ENCODE results near the gene HSPB6. TPM values are rescaled to one million over a fixed set of nuclear protein-coding genes. Genes with fewer than 3 reads are reported as not detected.
"Not testable (repeated sequence)": the region's sequence is repeated elsewhere in the genome, so short reads cannot be mapped to it uniquely, and the experiment has no call there.

HSPB6 gene
- total and polyA plus RNA-seq, 2 donors, result 0.28 to 18.9 TPM

DNA sequence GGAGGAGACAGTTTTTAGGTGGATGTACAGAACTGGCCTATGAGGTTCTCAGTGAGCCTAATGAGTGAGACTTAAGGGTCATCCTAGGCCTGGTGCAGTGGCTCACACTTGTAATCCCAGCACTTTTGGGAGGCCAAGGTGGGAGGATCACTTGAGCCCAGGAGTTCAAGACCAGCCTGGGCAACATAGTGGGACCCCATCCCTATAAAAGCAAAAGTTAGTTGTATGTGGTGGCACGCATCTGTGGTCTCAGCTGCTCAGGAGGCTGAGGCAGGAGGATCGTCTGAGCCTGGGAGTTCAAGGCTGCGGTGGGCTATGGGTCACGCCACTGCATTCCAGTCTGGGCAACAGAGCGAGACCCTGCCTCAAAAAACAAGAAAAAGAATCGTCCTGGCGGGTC, 32.7 kb downstream of the HSPB6 start:
- not testable (repeated sequence) for H3K4me3 ChIP-seq (ENCODE audit: low read length in 2 of 2); H3K27ac ChIP-seq (ENCODE audit: low read depth in 1 of 2, low read length in 1 of 2); H3K27me3 ChIP-seq (ENCODE audit: control insufficient read depth in 2 of 2, insufficient read depth in 1 of 2, low read length in 1 of 2); DNase-seq (ENCODE audit: low read depth in 6 of 9, low spot score in 9 of 9); H3K9me3 ChIP-seq (ENCODE audit: control insufficient read depth in 2 of 2, insufficient read depth in 1 of 2, low read length in 1 of 2); H3K4me1 ChIP-seq (ENCODE audit: control insufficient read depth in 2 of 2, insufficient read depth in 2 of 2, low read length in 2 of 2)
- WGBS, result 99% methylated on average over 7 of the region's 7 CpGs
- H3K36me3 ChIP-seq (ENCODE audit: control insufficient read depth in 2 of 2, insufficient read depth in 2 of 2, low read length in 1 of 2), result peaks cover 86 to 98% of the 10 kb centered on the region in 2 donors

DNA sequence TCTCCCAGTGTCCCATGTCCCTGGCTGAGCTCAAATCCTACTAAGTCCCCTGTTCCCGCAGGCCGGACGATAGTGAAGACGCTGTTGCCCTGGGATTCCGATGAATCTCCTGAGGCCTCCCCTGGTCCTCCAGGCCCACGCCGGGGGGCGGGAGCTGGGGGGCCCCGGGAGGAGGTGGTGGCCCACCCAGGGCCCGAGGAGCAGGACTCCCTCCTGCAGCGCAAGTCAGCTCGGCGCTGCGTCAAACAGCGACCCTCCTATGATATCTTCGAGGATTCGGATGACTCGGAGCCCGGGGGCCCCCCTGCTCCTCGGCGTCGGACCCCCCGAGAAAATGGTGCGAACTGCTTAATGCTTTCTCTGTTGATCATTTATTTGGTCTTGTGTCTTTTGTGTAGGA, 33.2 kb downstream of the HSPB6 start:
- H3K4me1 ChIP-seq (ENCODE audit: control insufficient read depth in 2 of 2, insufficient read depth in 2 of 2, low read length in 2 of 2), result peaks cover 9 to 11% of the 10 kb centered on the region in 2 donors
- peaks cover 81 to 94% of the 10 kb centered on the region in 2 donors for H3K36me3 ChIP-seq (ENCODE audit: control insufficient read depth in 2 of 2, insufficient read depth in 2 of 2, low read length in 1 of 2)
- WGBS, result over 99% methylated on average over 24 of the region's 24 CpGs
- H3K27ac ChIP-seq (ENCODE audit: low read depth in 1 of 2, low read length in 1 of 2), result no peak overlapping the region
- DNase-seq (ENCODE audit: low read depth in 6 of 9, low spot score in 9 of 9), result no peak
- H3K27me3 ChIP-seq (ENCODE audit: control insufficient read depth in 2 of 2, insufficient read depth in 1 of 2, low read length in 1 of 2), result no peaks in the 10 kb centered on the region
- no peak overlapping the region for H3K4me3 ChIP-seq (ENCODE audit: low read length in 2 of 2)
- H3K9me3 ChIP-seq (ENCODE audit: control insufficient read depth in 2 of 2, insufficient read depth in 1 of 2, low read length in 1 of 2), result peaks cover 0 to 1% of the 10 kb centered on the region in 2 donors

DNA sequence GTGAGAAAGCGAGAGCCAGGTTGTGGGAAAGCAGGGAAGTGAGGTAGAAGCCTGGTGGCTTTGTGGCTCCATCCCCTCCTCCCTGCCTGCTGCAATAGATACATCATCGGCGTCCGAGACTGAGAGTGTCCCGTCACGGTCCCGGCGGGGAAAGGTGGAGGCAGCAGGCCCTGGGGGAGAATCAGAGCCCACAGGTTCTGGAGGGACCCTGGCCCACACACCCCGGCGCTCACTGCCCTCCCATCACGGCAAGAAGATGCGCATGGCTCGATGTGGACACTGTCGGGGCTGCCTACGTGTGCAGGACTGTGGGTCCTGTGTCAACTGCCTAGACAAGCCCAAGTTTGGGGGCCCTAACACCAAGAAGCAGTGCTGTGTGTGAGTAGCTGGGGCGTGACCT, 33.9 kb downstream of the HSPB6 start:
- Histone ChIP-seq H3K27ac (ENCODE audit: low read depth in 1 of 2, low read length in 1 of 2) (no peak overlapping the region), H3K36me3 (ENCODE audit: control insufficient read depth in 2 of 2, insufficient read depth in 2 of 2, low read length in 1 of 2) (peaks cover 75 to 86% of the 10 kb centered on the region in 2 donors), H3K4me1 (ENCODE audit: control insufficient read depth in 2 of 2, insufficient read depth in 2 of 2, low read length in 2 of 2) (peaks cover 10 to 12% of the 10 kb centered on the region in 2 donors), H3K4me3 (ENCODE audit: low read length in 2 of 2) (no peak overlapping the region), H3K27me3 (ENCODE audit: control insufficient read depth in 2 of 2, insufficient read depth in 1 of 2, low read length in 1 of 2) (no peaks in the 10 kb centered on the region), H3K9me3 (ENCODE audit: control insufficient read depth in 2 of 2, insufficient read depth in 1 of 2, low read length in 1 of 2) (peaks cover 0 to 1% of the 10 kb centered on the region in 2 donors)
- WGBS, result 96% methylated on average over 16 of the region's 16 CpGs
- DNase-seq (ENCODE audit: low read depth in 6 of 9, low spot score in 9 of 9), result no peak

DNA sequence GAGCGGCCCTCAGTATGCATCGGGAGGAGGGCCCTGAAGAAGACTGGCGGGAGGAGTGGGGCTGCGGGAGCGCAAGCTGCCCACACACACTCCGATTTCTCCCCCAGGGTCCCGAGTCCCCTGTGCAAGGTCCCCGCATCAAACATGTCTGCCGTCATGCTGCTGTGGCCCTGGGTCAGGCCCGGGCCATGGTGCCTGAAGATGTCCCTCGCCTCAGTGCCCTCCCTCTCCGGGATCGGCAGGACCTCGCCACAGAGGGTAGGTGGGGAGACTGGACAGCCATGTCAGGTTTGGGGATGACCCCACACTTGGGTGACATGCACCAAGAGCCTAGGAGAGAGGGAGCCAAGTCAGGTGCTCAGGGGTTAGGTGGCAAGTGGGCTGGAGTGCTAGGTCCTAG, 34.4 kb downstream of the HSPB6 start:
- Histone ChIP-seq H3K36me3 (ENCODE audit: control insufficient read depth in 2 of 2, insufficient read depth in 2 of 2, low read length in 1 of 2) (peaks cover 71 to 82% of the 10 kb centered on the region in 2 donors), H3K4me1 (ENCODE audit: control insufficient read depth in 2 of 2, insufficient read depth in 2 of 2, low read length in 2 of 2) (peaks cover 10 to 12% of the 10 kb centered on the region in 2 donors), H3K27me3 (ENCODE audit: control insufficient read depth in 2 of 2, insufficient read depth in 1 of 2, low read length in 1 of 2) (no peaks in the 10 kb centered on the region), H3K27ac (ENCODE audit: low read depth in 1 of 2, low read length in 1 of 2) (no peak overlapping the region), H3K9me3 (ENCODE audit: control insufficient read depth in 2 of 2, insufficient read depth in 1 of 2, low read length in 1 of 2) (peaks cover 0 to 1% of the 10 kb centered on the region in 2 donors), H3K4me3 (ENCODE audit: low read length in 2 of 2) (no peak overlapping the region)
- no peak for DNase-seq (ENCODE audit: low read depth in 6 of 9, low spot score in 9 of 9)
- WGBS, result 98% methylated on average over 14 of the region's 14 CpGs

DNA sequence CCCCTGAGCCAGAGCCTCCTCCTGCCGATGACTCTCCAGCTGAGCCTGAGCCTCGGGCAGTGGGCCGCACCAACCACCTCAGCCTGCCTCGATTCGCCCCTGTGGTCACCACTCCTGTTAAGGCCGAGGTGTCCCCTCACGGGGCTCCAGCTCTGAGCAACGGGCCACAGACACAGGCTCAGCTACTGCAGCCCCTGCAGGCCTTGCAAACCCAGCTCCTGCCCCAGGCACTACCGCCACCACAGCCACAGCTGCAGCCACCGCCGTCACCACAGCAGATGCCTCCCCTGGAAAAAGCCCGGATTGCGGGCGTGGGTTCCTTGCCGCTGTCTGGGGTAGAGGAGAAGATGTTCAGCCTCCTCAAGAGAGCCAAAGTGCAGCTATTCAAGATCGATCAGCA, 35.5 kb downstream of the HSPB6 start:
- 99% methylated on average over 16 of the region's 16 CpGs for WGBS
- DNase-seq (ENCODE audit: low read depth in 6 of 9, low spot score in 9 of 9), result no peak
- no peak overlapping the region for H3K27ac ChIP-seq (ENCODE audit: low read depth in 1 of 2, low read length in 1 of 2)
- no peak overlapping the region for H3K4me3 ChIP-seq (ENCODE audit: low read length in 2 of 2)
- H3K27me3 ChIP-seq (ENCODE audit: control insufficient read depth in 2 of 2, insufficient read depth in 1 of 2, low read length in 1 of 2), result peaks cover under 1 to 8% of the 10 kb centered on the region in 2 donors
- peaks cover 0 to 1% of the 10 kb centered on the region in 2 donors for H3K9me3 ChIP-seq (ENCODE audit: control insufficient read depth in 2 of 2, insufficient read depth in 1 of 2, low read length in 1 of 2)
- peaks cover 61 to 71% of the 10 kb centered on the region in 2 donors for H3K36me3 ChIP-seq (ENCODE audit: control insufficient read depth in 2 of 2, insufficient read depth in 2 of 2, low read length in 1 of 2)
- peaks cover 12 to 20% of the 10 kb centered on the region in 2 donors for H3K4me1 ChIP-seq (ENCODE audit: control insufficient read depth in 2 of 2, insufficient read depth in 2 of 2, low read length in 2 of 2)

DNA sequence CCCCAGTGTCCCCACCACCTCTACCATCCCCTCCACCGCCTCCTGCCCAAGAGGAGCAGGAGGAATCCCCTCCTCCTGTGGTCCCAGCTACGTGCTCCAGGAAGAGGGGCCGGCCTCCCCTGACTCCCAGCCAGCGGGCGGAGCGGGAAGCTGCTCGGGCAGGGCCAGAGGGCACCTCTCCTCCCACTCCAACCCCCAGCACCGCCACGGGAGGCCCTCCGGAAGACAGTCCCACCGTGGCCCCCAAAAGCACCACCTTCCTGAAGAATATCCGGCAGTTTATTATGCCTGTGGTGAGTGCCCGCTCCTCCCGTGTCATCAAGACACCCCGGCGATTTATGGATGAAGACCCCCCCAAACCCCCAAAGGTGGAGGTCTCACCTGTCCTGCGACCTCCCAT, 36.2 kb downstream of the HSPB6 start:
- H3K9me3 ChIP-seq (ENCODE audit: control insufficient read depth in 2 of 2, insufficient read depth in 1 of 2, low read length in 1 of 2), result peaks cover 0 to 1% of the 10 kb centered on the region in 2 donors
- H3K27me3 ChIP-seq (ENCODE audit: control insufficient read depth in 2 of 2, insufficient read depth in 1 of 2, low read length in 1 of 2), result peaks cover 6 to 16% of the 10 kb centered on the region in 2 donors
- no peak for DNase-seq (ENCODE audit: low read depth in 6 of 9, low spot score in 9 of 9)
- no peak overlapping the region for H3K4me3 ChIP-seq (ENCODE audit: low read length in 2 of 2)
- H3K4me1 ChIP-seq (ENCODE audit: control insufficient read depth in 2 of 2, insufficient read depth in 2 of 2, low read length in 2 of 2), result peaks cover 19 to 27% of the 10 kb centered on the region in 2 donors
- 96% methylated on average over 17 of the region's 17 CpGs for WGBS
- H3K36me3 ChIP-seq (ENCODE audit: control insufficient read depth in 2 of 2, insufficient read depth in 2 of 2, low read length in 1 of 2), result peaks cover 54 to 63% of the 10 kb centered on the region in 2 donors
- H3K27ac ChIP-seq (ENCODE audit: low read depth in 1 of 2, low read length in 1 of 2), result no peak overlapping the region

DNA sequence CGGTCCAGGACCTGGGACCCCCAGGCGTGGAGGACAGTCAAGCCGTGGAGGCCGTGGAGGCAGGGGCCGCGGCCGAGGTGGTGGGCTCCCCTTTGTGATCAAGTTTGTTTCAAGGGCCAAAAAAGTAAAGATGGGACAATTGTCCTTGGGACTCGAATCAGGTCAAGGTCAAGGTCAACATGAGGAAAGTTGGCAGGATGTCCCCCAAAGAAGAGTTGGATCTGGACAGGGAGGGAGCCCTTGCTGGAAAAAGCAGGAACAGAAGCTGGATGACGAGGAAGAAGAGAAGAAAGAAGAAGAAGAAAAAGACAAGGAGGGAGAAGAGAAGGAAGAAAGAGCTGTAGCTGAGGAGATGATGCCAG, 36.7 kb downstream of the HSPB6 start:
- Histone ChIP-seq H3K4me3 (ENCODE audit: low read length in 2 of 2) (no peak overlapping the region), H3K27me3 (ENCODE audit: control insufficient read depth in 2 of 2, insufficient read depth in 1 of 2, low read length in 1 of 2) (peaks cover 9 to 21% of the 10 kb centered on the region in 2 donors), H3K9me3 (ENCODE audit: control insufficient read depth in 2 of 2, insufficient read depth in 1 of 2, low read length in 1 of 2) (peaks cover 0 to 1% of the 10 kb centered on the region in 2 donors), H3K27ac (ENCODE audit: low read depth in 1 of 2, low read length in 1 of 2) (no peak overlapping the region), H3K4me1 (ENCODE audit: control insufficient read depth in 2 of 2, insufficient read depth in 2 of 2, low read length in 2 of 2) (peaks cover 21 to 29% of the 10 kb centered on the region in 2 donors), H3K36me3 (ENCODE audit: control insufficient read depth in 2 of 2, insufficient read depth in 2 of 2, low read length in 1 of 2) (peaks cover 49 to 58% of the 10 kb centered on the region in 2 donors)
- WGBS, result over 99% methylated on average over 9 of the region's 9 CpGs
- no peak for DNase-seq (ENCODE audit: low read depth in 6 of 9, low spot score in 9 of 9)

DNA sequence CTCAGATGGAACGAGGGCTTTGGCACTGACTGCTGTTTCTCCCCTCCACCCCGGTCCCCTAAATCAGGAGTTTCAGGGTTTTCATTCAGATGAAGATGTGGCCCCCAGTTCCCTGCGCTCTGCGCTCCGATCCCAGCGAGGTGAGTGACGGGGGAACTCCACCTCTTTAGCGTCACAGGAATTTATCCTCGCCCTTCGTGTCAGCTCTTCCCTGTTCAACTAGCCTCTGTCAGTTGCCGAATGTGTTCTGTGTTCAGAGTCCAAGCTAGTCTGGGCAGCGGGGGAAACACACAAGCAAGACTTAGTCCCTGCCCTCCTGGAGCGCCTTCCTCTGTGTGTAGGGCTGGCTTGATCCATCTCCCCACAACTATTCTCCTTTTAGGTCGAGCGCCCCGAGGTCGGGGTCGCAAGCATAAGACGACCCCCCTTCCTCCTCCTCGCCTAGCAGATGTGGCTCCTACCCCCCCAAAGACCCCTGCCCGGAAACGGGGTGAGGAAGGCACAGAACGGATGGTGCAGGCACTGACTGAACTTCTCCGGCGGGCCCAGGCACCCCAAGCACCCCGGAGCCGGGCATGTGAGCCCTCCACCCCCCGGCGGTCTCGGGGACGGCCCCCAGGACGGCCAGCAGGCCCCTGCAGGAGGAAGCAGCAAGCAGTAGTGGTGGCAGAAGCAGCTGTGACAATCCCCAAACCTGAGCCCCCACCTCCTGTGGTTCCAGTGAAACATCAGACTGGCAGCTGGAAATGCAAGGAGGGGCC, 37.2 kb downstream of the HSPB6 start:
- peaks cover 0 to 1% of the 10 kb centered on the region in 2 donors for H3K9me3 ChIP-seq (ENCODE audit: control insufficient read depth in 2 of 2, insufficient read depth in 1 of 2, low read length in 1 of 2)
- no peak overlapping the region for H3K27ac ChIP-seq (ENCODE audit: low read depth in 1 of 2, low read length in 1 of 2)
- H3K4me1 ChIP-seq (ENCODE audit: control insufficient read depth in 2 of 2, insufficient read depth in 2 of 2, low read length in 2 of 2), result peaks cover 21 to 29% of the 10 kb centered on the region in 2 donors
- peak overlapping the region; percentile 75 to 77 for H3K4me3 ChIP-seq (ENCODE audit: low read length in 2 of 2)
- no peak for DNase-seq (ENCODE audit: low read depth in 6 of 9, low spot score in 9 of 9)
- peaks cover 43 to 53% of the 10 kb centered on the region in 2 donors for H3K36me3 ChIP-seq (ENCODE audit: control insufficient read depth in 2 of 2, insufficient read depth in 2 of 2, low read length in 1 of 2)
- peaks cover 9 to 26% of the 10 kb centered on the region in 2 donors for H3K27me3 ChIP-seq (ENCODE audit: control insufficient read depth in 2 of 2, insufficient read depth in 1 of 2, low read length in 1 of 2)
- 96% methylated on average over 32 of the region's 32 CpGs for whole genome bisulfite sequencing

DNA sequence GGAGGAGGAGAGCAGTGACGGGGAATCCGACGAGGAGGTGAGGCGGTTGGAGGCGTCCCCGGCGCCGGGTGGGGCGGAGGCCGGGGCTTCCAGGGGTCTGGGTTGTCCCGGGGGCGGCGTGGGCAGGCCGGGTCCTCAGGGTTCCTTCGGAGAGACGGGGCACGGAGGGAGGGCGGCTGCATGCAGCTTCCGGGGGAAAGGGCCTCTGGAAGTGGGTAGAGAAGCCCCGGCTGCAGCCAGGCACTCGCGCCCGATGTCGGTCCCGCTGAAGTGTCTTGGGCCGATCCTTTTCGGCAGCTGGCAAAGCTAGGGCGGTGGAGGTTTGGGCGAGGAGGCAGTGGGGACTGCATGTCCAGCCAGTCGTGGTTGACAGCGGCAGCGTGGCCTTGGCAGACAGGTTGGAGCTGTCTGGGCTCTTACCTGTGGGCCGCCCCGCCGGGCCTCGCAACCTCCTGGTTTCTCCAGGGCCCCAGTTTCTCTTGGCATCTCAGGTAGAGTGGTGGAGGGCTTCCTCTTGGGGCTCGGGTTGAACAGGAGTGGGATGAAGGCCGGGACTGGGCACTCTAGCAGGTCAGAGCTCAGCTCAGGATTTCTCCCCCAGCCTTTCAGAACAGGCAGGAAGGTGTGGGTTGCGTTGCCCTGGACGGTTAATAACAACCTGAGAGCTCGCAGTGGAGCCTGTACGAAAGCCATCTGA, 38.3 kb downstream of the HSPB6 start:
- Histone ChIP-seq H3K27me3 (ENCODE audit: control insufficient read depth in 2 of 2, insufficient read depth in 1 of 2, low read length in 1 of 2) (peaks cover 9 to 33% of the 10 kb centered on the region in 2 donors), H3K9me3 (ENCODE audit: control insufficient read depth in 2 of 2, insufficient read depth in 1 of 2, low read length in 1 of 2) (peaks cover 0 to 1% of the 10 kb centered on the region in 2 donors), H3K4me1 (ENCODE audit: control insufficient read depth in 2 of 2, insufficient read depth in 2 of 2, low read length in 2 of 2) (peaks cover 21 to 29% of the 10 kb centered on the region in 2 donors), H3K27ac (ENCODE audit: low read depth in 1 of 2, low read length in 1 of 2) (peak overlapping the region; percentile 47 to 61), H3K36me3 (ENCODE audit: control insufficient read depth in 2 of 2, insufficient read depth in 2 of 2, low read length in 1 of 2) (peaks cover 32 to 42% of the 10 kb centered on the region in 2 donors), H3K4me3 (ENCODE audit: low read length in 2 of 2) (peak overlapping the region; percentile 75 to 77)
- WGBS, result 3% methylated on average over 42 of the region's 42 CpGs
- peak in 3 of 9 donors; percentile 32 to 56 (median 39) for DNase-seq (ENCODE audit: low read depth in 6 of 9, low spot score in 9 of 9)

Measured in thymus (tissue), 11 donors.